GM23338 (cell line): Measurements from ENCODE around the gene DIP2C. TPM values are rescaled to one million over a fixed set of nuclear protein-coding genes. Genes with fewer than 3 reads are reported as not detected.

ENCODE experiments used
- ATAC-seq: fragments of 200-7000 bp; cut with Tn5 transposase; 3 replicates; pipeline ENCODE4 v1.9.1; 2020
- DNase-seq: peaks from one replicate; pipeline ENCODE4 v3.0.0-alpha.2; 2015; ENCODE audit warnings: low spot score
- H2AFZ ChIP-seq: fragments of 200-600 bp; sonication (generic); 2 replicates; pipeline ENCODE4 v1.8.0; 2016; ENCODE audit warnings: antibody characterized with exemption, mild to moderate bottlenecking, moderate library complexity
- H3F3A ChIP-seq: fragments of 200-600 bp; sonication (generic); replicated peaks from 2 replicates; pipeline ENCODE4 v1.8.0; 2017; ENCODE audit warnings: antibody characterized with exemption, mixed run types, low read depth
- H3K27ac ChIP-seq: fragments of 200-600 bp; sonication (generic); 2 replicates; pipeline ENCODE4 v1.6.1; 2016; ENCODE audit warnings: low read depth
- H3K27me3 ChIP-seq: fragments of 200-600 bp; sonication (generic); 2 replicates; pipeline ENCODE4 v1.8.0; 2016; ENCODE audit warnings: mild to moderate bottlenecking, mixed run types, moderate library complexity; ENCODE audit not compliant: insufficient read depth
- H3K36me3 ChIP-seq: fragments of 200-600 bp; sonication (generic); 2 replicates; pipeline ENCODE4 v1.8.0; 2016; ENCODE audit warnings: mild to moderate bottlenecking; ENCODE audit not compliant: insufficient read depth
- H3K4me1 ChIP-seq: fragments of 200-600 bp; sonication (generic); 2 replicates; pipeline ENCODE4 v1.8.0; 2016; ENCODE audit warnings: mild to moderate bottlenecking, moderate library complexity; ENCODE audit not compliant: insufficient read depth
- H3K4me2 ChIP-seq: fragments of 200-600 bp; sonication (generic); 2 replicates; pipeline ENCODE4 v1.7.1; 2017; ENCODE audit warnings: mixed run types
- H3K4me3 ChIP-seq: fragments of 200-600 bp; sonication (generic); 2 replicates; pipeline ENCODE4 v1.6.1; 2016; ENCODE audit warnings: mixed run types
- H3K79me2 ChIP-seq: fragments of 200-600 bp; sonication (generic); replicated peaks from 2 replicates; pipeline ENCODE4 v1.8.0; 2017; ENCODE audit warnings: mild to moderate bottlenecking; ENCODE audit not compliant: insufficient read depth
- H3K9me2 ChIP-seq: fragments of 200-600 bp; sonication (generic); 2 replicates; pipeline ENCODE4 v1.8.0; 2017; ENCODE audit not compliant: insufficient read depth
- H4K20me1 ChIP-seq: fragments of 200-600 bp; sonication (generic); replicated peaks from 2 replicates; pipeline ENCODE4 v1.8.0; 2017; ENCODE audit warnings: mild to moderate bottlenecking; ENCODE audit not compliant: insufficient read depth
- H3K27ac Mint-ChIP-seq: 2 replicates; pipeline ENCODE4 v1.8.0; 2020; ENCODE audit warnings: inconsistent platforms, mild to moderate bottlenecking, moderate library complexity, mixed read lengths
- H3K27me3 Mint-ChIP-seq: 3 replicates; pipeline ENCODE4 v1.8.0; 2022; ENCODE audit warnings: low read depth, mild to moderate bottlenecking, moderate library complexity, mixed read lengths, inconsistent platforms; ENCODE audit not compliant: insufficient read depth, poor library complexity
- H3K36me3 Mint-ChIP-seq: 3 replicates; pipeline ENCODE4 v1.8.0; 2021; ENCODE audit warnings: low read depth, mild to moderate bottlenecking, inconsistent platforms, moderate library complexity, mixed read lengths
- H3K4me1 Mint-ChIP-seq: 3 replicates; pipeline ENCODE4 v1.8.0; 2020; ENCODE audit warnings: mild to moderate bottlenecking, inconsistent platforms, mixed read lengths
- H3K4me3 Mint-ChIP-seq: 3 replicates; pipeline ENCODE4 v1.8.0; 2021; ENCODE audit warnings: moderate library complexity, mild to moderate bottlenecking, inconsistent platforms, mixed read lengths
- H3K9me3 Mint-ChIP-seq: 3 replicates; pipeline ENCODE4 v1.8.0; 2020; ENCODE audit warnings: moderate library complexity, mild to moderate bottlenecking, inconsistent platforms, mixed read lengths
- ETS1 ChIP-seq: IDR thresholded peaks from 2 replicates; pipeline ENCODE4 v1.6.1; 2016; ENCODE audit warnings: antibody characterized with exemption
- EZH2 ChIP-seq: fragments of 200-600 bp; sonication (generic); IDR thresholded peaks from one replicate; pipeline ENCODE4 v1.8.0; 2017; ENCODE audit warnings: antibody characterized with exemption, mild to moderate bottlenecking, low read depth; ENCODE audit not compliant: unreplicated experiment
- NANOG ChIP-seq: IDR thresholded peaks from 2 replicates; pipeline ENCODE4 v1.6.1; 2016; ENCODE audit warnings: antibody characterized with exemption, borderline replicate concordance
- REST ChIP-seq: IDR thresholded peaks from one replicate; pipeline ENCODE4 v1.6.1; 2018; ENCODE audit warnings: antibody characterized with exemption; ENCODE audit not compliant: unreplicated experiment
- ZNF331 ChIP-seq: fragments of 250-450 bp; sonication (Bioruptor Pico); IDR thresholded peaks from 2 replicates; pipeline ENCODE4 v1.5.0; 2020; ENCODE audit warnings: low read depth, mild to moderate bottlenecking, moderate library complexity
- polyA plus RNA-seq: library from polyadenylated mRNA; unstranded; fragments of >200 nt; fragmentation: Nextera tagmentation; extraction: Ambion mirVana; gene quantifications from 2 replicates; pipeline ENCODE4 v1.2.1, GENCODE V29; 2016
- total RNA-seq: library from RNA; depleted of rRNA; stranded (reverse); fragments of >200 nt; shearing (Covaris generic); gene quantifications from 2 replicates; pipeline ENCODE4 v1.2.3, GENCODE V29; 2014

DIP2C gene
- total and polyA plus RNA-seq, 2 experiments from 2014 or later, result 5.1 to 7.7 TPM

GRCh38 chr10:436013-436697 is 253.3 kb downstream of the DIP2C start:
- DNase-seq, result peak; percentile 33
- Mint-ChIP-seq H3K4me3 (no peak overlapping the region), H3K36me3 (peaks cover 20% of the 10 kb centered on the region)

DNA sequence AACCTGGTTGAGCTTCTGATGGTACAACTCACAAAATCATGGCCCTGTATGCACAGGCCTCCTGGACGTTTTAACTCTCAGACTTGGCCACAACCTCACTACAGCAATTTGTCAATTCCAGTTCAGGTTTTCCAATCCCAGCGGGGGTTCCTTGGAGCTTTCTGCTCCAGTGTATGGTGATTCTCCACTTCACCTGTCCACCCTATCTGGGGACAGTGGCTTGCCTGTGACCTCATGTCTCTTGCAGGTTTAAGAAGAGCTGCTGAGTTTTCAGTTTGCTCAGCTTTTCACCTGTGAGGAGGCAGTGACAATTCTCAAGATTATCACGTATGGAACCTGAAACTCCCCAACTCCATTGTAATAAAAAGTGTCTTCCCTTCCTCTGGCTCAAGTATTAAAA is 254.1 kb downstream of the DIP2C start:
- Mint-ChIP-seq H3K36me3 (peaks cover 20% of the 10 kb centered on the region), H3K27me3 (peaks cover 4% of the 10 kb centered on the region), H3K9me3 (peaks cover 13% of the 10 kb centered on the region), H3K4me1 (no peaks in the 10 kb centered on the region; the same call in 2 of the 3 replicates), H3K4me3 (no peak overlapping the region), H3K27ac (no peak overlapping the region)
- no peak for DNase-seq
- Histone ChIP-seq H3K36me3 (no peaks in the 10 kb centered on the region), H3K4me2 (no peak overlapping the region), H3K79me2 (no peaks in the 10 kb centered on the region), H2AFZ (no peak overlapping the region), H3F3A (no peaks in the 10 kb centered on the region), H3K4me3 (no peak overlapping the region), H3K9me2 (no peaks in the 10 kb centered on the region), H4K20me1 (no peaks in the 10 kb centered on the region; the same call in 1 of the 2 replicates), H3K27me3 (no peaks in the 10 kb centered on the region), H3K4me1 (no peaks in the 10 kb centered on the region), H3K27ac (no peak overlapping the region)
- no peak for ATAC-seq
- TF ChIP-seq ZNF331 (CRISPR knock-in tag) (no peak), NANOG (no peak), EZH2 (no peak), ETS1 (no peak), REST (no peak)

More at GRCh38 chr10:436013-436697, 253.3 kb downstream of the DIP2C start:
- Histone ChIP-seq H3K4me2 (no peak overlapping the region), H3K4me1 (no peaks in the 10 kb centered on the region), H3K4me3 (no peak overlapping the region), H2AFZ (no peak overlapping the region), H3F3A (no peaks in the 10 kb centered on the region), H3K36me3 (no peaks in the 10 kb centered on the region), H3K9me2 (no peaks in the 10 kb centered on the region), H4K20me1 (no peaks in the 10 kb centered on the region), H3K27me3 (no peaks in the 10 kb centered on the region), H3K27ac (no peak overlapping the region), H3K79me2 (no peaks in the 10 kb centered on the region)
- TF ChIP-seq NANOG (no peak), REST (no peak), ETS1 (no peak)
- Mint-ChIP-seq H3K27ac (no peak overlapping the region; the same call in 1 of the 2 replicates), H3K27me3 (peaks cover 4% of the 10 kb centered on the region), H3K4me1 (no peaks in the 10 kb centered on the region; the same call in 2 of the 3 replicates), H3K9me3 (peaks cover 13% of the 10 kb centered on the region)
- no peak for ATAC-seq
